ENCODE measurements around the gene FAM186B.
A peak's percentile ranks its signal among the peaks of the same experiment; 100 is the strongest.

DNA sequence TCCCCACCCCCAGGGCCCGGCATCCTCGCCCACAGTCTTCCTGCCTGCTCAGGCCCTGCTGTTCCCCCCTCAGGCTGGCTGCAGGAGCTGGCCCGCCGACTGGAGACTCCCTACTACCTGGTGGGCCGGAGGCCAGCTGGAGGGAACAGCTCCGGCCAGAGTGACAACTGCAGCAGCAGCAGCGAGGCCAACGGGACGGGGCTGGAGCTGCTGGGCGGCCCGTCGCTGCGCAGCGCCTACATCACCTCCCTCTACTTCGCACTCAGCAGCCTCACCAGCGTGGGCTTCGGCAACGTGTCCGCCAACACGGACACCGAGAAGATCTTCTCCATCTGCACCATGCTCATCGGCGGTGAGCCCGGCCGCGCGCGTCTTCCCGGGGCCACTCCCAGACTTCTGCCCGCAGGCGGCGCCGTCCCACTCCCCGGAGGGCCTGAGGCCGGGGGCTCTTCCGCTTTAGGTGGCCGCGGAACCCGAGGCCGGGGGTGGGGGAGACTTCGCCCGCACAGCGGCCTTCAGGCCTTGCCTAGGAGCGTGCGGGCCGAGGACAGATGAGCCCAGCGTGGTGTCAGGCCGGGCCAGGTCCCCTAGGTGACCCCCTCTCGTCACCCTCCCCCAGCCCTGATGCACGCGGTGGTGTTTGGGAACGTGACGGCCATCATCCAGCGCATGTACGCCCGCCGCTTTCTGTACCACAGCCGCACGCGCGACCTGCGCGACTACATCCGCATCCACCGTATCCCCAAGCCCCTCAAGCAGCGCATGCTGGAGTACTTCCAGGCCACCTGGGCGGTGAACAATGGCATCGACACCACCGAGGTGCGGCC is 56.4 kb downstream of the FAM186B start:
- TF ChIP-seq, protein P1, sequence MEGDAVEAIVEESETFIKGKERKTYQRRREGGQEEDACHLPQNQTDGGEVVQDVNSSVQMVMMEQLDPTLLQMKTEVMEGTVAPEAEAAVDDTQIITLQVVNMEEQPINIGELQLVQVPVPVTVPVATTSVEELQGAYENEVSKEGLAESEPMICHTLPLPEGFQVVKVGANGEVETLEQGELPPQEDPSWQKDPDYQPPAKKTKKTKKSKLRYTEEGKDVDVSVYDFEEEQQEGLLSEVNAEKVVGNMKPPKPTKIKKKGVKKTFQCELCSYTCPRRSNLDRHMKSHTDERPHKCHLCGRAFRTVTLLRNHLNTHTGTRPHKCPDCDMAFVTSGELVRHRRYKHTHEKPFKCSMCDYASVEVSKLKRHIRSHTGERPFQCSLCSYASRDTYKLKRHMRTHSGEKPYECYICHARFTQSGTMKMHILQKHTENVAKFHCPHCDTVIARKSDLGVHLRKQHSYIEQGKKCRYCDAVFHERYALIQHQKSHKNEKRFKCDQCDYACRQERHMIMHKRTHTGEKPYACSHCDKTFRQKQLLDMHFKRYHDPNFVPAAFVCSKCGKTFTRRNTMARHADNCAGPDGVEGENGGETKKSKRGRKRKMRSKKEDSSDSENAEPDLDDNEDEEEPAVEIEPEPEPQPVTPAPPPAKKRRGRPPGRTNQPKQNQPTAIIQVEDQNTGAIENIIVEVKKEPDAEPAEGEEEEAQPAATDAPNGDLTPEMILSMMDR (IDR thresholded peaks at IDR 0.05 in 8 of 11, conservative IDR thresholded peaks at IDR 0.05 in 3 of 11), result peak in 5 of 11 experiments; percentile 39 to 52 (median 40)
- TF ChIP-seq POLR2A (IDR thresholded peaks at IDR 0.05), result no peak
